Measurements from ENCODE around the gene PKLR.
"Not testable (repeated sequence)": the region's sequence is repeated elsewhere in the genome, so short reads cannot be mapped to it uniquely, and the experiment has no call there.

PKLR gene

DNA sequence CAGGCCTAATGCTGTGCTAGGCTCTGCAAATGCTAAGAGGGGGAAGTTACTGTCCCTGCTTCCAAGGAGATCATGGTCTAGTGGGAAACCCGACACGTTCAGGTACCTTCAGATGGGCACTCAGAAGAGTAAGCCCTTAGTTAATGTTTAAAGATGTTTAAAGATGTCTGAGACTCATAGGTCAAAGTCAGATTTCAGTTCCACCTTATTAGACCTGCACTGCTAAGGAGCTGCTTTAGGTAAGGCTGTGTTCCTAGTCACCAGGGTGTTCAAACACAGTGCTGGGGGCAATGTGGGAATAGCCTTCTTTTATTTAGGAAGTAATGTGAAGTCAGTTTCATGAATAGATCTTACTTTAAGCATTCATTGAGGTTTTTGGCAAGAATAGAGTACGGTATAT, 15.7 kb upstream of the PKLR start:
- FAIRE-seq = no peak

DNA sequence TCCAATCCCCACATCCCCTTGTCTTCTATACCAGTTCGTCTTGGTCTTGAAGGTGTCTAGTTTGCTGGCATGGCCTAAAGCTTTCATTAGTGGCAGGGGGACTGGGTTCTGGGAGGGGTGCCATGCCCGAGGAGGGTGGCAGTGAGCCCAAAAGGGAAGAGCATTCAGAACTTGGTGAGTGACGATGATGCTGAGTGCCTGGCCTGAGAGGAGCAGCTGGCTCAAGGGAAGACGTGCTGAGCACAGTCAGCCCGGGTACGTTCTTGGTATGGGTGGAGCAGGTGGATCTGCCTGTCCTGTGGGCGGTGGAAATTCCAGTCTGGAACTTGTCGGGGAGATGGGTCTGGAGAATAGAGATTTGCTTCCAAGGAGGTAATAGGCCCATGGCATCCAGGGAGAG, 12.0 kb upstream of the PKLR start:
- FAIRE-seq = no peak

DNA sequence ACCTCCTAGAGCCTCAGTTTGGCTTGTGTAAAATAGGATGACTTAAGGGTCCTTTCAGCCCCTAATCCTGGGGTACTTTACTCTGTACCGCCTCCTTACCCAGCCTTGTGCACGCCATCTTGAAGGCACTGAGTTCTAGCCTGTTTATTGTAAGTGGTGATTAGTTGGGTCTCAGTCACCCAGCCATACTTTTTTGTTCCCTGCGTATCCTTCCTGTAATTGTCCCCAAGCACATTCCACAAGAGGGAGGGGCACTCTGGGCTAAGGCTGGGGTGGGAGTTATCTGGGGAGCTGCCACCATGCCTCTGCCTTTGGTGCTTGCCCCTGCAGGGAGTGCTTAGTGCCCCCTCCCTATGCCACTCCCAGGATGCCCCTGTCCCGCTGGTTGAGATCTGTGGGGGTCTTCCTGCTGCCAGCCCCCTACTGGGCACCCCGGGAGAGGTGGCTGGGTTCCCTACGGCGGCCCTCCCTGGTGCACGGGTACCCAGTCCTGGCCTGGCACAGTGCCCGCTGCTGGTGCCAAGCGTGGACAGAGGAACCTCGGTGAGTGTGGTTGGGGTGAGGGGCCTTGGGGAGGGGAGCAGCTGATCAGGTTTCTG, 8.3 kb upstream of the PKLR start:
- no peak for FAIRE-seq

DNA sequence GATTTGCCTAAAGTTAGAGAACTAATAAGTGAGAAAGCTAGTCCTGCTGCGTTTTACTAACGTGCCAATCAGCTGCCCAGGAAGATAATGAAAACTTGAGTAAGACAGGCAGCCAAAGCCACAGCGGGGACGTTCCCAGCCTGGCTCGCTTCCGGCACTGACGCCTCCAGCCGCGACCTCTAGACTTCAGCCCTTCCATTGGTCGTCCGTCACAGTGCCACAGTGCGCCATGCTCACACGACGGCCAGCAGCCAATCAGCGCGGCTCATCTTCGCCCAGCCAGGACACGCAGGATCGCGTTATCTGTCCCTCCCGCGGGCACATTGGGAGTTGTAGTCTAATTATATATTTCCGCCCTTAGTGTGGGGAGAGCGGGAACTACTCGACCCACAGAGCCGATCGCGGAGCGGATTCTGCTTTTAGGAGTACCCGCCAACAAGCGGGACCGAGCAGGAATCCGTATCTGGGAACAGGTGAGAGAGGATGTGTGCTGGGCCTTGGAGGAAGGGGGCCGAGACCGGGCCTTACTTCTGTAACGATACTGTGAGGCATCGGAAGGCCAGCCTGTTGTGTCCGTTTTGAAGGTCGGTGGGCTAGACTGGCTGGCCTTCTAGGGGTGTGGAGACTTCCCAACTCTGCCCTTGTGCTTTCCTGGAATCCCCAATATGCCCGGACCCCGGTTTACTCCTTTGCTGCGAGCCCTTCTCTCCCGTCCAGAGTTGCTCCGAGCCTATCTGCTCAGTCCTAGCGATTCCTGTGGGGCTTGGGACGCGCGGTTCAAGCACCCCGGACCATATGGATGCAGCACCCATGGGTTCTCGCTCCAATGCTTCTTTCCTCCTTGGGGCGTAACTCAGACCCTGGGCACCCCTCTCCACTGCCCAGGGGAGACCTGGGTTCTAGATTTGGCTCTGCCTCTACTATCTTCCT, 7.5 kb upstream of the PKLR start, which contains the start of gene FDPS:
Gene FDPS, plus strand, starts transcription at position 374 of the 930 bp plus-strand sequence. CDS start 924 bp downstream, outside the sequence.
- peak; percentile 57 for FAIRE-seq

DNA sequence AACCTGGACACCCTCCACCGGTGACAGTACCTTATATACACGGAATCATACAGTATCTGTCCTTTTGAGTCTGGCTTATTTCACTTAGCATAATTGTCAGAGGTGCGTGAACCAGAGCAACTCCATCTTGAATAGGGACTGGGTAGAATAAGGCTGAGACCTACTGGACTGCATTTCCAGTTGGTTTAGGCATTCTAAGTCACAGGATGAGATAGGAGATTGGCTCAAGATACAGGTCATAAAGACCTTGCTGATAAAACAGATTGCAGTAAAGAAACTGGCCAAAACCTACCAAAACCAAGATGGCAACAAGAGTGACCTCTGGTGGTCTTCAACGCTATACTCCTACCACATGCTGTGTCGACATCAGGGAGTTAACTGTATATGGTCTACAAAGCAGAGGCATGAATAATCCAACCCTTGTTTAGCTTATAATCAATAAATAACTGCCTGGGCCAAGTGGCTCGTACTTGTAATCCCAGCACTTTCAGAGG, 6.1 kb upstream of the PKLR start:
- FAIRE-seq = no peak

DNA sequence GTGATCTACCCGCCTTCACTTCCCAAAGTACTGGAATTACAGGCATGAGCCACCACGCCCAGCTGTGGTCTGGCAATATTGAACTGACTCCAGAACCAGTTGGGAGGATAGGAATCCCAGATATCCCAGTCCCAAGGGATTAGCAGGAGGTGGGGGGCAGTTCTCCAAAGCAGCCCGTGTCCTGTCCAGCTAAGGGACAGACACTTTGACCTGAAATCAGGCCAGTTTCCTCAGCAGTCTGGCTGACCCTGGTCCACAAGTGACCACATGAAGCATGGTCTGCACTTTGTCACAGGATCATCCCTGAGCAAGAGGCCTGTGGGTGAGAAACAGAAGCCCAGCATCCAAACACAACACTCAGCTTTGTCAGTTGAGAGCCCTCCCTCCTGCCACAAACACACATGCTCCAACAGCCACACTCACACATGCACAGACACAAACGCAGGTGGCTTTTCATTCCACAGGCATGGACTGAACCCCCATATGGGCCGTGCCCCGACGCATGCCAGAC, 4.7 kb upstream of the PKLR start:
- FAIRE-seq = no peak

DNA sequence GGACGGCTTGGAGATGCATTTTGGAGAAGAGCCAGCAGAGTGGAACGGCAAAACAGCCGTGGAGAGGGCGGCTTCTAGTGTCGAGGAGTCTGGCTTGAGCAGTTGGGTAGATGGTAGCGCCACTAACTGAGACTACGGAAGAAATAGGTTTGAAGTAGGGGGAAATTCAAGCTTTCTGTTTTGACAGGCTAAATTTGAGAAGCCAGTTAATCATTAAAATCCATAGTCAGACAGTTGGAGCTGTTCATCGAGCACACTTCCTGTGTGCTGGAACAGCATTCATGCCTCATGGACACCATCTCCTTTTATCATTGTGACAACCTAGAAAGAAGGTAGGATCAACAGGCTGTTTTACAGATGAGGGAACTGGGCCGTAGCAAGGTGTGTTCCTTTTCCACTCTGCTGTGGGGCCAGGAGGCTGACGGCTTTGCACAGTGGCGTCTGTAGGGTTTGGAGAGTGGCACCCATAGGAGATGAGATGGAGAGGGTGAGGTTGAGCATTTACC, 3.4 kb upstream of the PKLR start:
- no peak for FAIRE-seq

DNA sequence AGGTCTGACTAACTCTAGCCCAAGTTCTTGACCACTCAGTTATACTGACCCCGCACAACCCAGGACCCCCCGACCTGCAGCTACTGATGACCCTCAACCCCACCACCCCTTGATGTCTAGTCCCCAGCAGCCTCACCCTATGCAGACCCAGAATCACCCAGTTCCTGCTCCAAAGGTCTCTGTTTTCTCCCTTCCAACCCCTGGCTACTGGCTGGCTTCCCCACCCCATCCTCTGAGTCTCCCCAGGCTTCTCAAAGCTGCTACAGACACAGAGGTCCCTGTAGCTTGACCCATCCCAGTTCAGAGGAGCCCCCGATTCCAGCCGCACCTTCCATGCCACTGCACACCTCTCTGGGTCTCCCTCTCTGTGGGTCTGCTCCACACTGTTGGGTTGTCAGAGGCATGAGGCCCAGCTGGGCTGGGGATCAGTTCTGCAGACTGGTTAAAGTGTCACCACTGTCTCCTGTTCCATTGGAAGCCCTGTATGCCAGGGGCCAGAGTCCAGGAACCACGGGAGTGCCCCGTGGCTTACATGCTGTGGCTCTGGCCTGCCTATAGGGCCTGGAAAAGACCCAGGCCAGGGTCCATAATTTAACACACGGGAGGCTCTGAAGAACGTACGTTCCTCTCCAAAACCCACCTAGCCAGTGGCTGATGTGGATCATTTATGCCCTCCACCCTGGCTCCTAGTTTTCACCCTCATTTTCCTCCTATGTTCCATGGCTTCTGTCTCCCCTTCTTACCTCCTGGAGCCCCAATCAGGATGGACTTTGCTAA, 497 bp downstream of the PKLR start:
- FAIRE-seq = no peak

DNA sequence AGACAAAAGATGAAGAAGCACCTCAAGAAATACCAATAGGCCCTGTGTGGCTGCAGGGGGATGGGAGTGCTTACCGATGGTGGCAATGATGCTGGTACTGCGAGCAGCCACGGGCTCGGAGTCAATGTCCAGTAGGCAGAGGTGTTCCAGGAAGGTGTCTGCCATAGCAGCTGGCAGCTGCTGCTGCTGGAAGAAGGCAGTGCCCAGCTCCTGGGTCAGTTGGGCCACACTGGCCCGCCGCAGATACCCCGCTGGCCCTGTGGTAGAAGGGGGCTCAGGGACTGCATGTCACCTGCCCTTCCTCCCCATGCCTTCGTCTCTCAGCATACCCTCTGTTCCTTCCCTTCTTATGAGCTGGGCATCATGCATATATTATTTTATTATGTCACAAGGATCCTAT, 1.2 kb downstream of the PKLR start:
- no peak for FAIRE-seq

DNA sequence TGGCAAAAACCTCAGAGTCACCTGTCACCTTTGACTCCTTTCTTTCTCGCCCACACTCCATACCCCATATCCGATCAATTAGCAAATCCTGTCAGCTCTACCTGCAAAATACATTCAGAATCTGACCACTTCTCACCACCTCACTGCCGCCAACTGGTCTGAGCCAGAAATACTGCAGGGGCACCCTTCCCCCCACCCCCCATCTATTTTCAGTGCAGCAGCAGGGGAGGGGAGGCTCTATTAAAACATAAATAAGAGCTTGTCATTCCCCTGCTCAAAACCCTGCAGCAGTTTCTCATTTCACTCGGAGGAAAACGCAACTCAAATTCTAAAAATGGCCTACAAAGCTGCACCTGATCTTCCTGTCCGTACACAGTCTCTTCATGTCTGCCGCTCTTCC, 3.9 kb downstream of the PKLR start:
- FAIRE-seq = no peak

DNA sequence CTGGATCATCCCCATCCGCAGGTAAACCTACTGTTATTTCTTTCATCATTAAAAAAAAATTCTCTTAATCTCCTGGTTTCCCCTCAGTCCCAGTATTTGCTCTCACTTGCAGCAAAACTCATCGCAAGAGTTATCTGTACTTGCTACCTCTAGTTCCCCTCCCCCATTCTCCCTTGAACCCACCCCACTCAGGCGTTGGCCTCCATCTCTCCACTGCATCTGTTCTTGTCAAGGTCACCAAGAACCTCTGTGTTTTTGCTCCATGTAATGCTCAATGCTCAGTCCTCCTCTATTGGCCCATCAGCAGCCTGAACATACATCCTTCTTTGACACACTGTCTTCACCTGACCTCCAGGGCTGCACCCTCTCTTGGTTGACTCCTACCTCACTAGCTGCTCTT, 4.6 kb downstream of the PKLR start:
- no peak for FAIRE-seq

DNA sequence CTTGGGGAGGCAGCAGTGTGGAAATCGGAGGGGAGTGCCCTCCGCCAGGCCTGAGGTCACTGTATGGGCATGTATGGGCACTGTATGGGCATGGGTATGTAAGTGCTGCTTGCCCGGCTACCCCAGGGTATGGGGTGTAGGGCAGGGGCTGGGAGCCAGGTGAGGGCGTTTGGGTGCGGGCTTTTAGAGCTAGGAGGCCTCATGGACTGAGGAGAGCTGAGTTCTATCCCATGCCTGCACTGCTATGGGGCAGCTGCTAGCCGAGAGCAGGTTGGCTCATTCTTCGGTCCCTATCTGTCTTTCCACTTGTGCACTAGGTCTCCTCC, 5.3 kb downstream of the PKLR start:
- no peak for FAIRE-seq

DNA sequence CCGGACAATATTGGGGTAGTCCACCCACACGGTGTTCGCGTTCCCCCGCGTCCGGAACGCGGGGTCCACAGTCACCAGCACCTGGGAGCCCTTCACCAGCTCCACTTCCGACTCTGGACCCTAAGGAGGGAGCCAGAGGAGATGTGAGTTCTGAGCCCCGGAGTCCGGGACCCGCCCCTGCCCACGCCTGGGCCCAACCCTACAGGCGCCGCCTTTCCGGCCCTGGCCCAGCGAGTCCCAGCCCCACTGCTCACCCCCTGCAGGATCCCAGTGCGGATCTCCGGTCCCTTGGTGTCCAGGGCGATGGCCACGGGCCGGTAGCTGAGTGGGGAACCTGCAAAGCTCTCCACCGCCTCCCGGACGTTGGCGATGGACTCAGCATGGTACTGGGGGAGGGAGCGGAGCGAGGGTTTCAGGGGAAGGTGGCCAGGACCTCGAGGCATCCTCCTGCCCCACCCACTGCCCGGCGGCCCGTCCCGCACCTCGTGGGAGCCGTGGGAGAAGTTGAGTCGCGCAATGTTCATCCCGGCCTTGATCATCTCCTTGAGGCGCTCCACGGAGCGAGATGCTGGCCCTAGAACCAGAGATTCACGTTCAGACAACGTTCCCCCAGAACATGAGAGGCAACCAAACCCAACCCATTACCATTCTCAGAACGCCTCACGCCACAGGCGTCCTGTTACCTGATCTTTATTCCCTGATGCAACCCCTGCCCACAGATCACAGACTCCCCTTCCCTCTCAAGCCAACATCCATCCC, 5.9 kb downstream of the PKLR start:
- no peak for FAIRE-seq

DNA sequence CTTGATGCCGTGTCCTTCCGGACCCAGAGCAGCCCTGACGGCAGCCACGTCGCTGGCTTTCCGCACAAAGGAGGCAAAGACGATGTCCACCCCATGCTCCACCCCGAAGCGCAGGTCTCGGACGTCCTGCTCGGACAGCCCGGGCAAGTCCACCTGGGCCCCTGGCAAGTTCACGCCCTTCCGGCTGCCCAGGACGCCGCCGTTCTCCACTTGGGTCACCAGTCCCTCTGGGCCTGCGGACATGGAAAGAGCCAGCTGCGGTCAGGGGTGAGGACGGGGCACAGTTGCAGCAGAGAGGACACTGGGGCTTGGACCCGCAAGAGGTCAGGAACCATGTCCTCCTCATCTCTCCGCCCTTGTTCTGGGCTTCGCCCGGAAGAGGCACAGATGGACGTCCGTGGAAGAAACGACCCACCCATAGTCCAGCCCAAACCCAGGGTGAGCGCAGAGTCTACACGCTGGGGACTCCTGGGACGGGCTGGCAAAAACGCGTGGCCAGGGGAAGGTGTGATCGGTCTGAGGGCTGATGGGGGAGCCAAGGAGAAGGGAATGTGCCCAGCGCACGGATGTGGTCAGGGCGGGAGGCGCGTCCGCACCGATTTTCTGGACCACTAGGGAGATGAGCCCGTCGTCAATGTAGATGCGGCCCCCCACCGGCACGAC, 6.6 kb downstream of the PKLR start:
- FAIRE-seq = no peak

DNA sequence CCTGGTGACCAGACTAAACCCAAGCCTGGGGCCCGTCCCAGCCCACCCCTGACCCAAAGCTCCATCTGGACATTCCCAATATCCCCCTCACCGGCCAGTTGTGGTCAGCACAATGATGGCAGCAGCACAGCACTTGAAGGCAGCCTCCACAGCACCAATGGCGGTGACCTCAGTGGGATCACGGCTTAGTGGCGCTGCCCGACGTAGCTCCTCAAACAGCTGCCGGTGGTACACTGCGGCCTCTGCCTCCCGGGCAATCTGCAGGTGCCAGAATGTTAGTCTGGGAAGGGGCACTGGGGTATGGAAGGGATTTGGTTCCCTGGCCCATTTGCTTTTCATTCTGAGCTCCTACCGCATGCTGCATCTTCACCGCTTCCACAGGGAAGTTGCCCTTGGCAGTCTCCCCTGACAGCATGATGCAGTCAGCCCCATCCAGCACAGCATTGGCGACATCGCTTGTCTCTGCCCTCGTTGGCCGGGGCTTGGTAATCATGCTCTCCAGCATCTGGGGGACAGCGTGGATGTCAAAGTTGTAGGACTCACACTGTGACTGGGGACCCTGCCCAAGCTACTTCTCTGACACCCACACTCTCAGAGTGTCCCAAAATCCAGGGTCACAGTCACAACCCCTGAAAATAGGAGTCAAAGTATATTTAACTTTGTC, 8.0 kb downstream of the PKLR start:
- FAIRE-seq = no peak

DNA sequence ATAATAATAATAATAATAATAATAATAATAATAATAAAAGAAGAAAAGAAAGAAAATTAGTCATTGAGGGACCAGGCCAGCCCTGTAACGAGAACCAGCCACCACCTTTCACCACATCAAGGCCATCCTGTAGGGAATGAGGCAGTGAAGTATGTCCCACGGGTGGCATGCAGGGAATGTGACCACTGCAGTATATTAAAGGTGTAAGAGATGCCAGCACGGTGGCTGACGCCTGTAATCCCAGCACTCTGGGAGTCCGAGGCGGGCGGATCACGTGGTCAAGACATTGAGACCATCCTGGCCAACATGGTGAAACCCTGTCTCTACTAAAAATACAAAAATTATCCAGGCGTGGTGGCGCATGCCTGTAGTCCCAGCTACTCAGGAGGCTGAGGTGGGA, 10.2 kb downstream of the PKLR start:
- not testable (repeated sequence) for FAIRE-seq

DNA sequence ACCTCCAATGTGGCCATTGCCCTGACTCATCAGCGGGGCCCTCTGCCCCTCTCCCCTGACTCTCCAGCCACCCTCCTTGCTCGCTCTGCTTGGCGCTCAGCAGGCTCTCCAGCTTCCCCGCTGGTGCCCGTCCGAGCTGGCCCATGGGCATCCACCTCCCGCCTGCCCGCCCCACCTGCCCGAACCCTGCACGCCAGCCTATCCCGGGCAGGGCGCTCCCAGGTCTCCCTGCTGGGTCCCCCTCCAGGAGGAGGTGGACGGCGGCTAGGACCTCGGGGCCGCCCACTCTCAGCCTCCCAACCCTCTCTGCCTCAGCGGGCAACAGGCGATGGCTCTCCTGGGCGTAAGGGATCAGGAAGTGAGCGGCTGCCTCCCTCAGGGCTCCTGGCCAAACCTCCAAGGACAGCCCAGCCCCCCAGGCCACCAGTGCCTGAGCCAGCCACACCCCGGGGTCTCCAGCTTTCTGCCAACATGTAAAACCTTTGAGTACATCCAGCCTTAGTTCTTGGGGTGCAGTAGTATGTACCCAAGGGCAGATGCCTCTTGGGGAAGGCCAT, 13.2 kb downstream of the PKLR start:
- no peak for FAIRE-seq

DNA sequence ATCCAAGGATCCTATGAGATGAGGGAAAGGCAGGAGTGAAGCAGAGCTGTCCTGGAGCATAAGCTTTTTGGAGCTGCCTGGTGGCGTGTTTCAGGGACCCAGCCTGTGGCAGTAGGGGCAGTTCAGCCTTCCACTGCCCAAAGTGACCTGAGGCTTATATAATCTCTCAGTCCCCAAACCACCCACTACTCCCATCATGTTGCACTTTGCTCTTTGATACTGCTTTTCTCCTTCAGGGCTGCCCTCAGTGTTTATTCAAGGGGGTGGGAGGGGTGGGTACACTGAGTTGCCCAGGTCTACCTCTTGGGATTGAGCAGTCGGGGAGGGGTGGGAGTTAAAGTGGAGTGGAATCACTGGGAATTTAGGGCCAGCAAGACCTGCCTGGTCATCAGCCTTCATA, 14.7 kb downstream of the PKLR start:
- FAIRE-seq = no peak

DNA sequence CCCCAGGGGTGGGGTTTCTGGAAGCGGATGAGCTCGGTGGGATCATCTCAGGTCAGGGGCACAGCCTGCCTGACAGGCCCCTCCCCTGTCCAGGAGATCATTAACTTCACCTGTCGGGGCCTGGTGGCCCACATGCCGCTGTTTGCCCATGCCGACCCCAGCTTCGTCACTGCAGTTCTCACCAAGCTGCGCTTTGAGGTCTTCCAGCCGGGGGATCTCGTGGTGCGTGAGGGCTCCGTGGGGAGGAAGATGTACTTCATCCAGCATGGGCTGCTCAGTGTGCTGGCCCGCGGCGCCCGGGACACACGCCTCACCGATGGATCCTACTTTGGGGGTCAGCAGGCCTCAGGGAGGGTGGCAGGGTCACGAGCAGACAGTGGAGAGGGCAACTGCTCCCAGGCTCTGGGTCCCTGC, 15.6 kb downstream of the PKLR start:
- no peak for FAIRE-seq

DNA sequence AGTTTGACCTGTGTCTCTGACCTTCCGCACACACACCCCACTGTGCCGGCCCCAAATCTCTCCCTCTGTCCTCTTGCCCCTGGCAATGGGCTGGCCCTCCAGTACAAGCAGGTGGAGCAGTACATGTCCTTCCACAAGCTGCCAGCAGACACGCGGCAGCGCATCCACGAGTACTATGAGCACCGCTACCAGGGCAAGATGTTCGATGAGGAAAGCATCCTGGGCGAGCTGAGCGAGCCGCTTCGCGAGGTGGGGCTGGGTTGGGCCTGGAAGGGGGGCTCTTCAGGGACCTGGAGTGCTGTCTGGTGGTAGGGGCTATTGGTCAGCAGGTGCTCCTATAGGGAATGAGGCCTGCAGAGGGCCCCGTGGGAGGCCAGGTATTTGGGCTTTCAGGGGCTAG, 16.2 kb downstream of the PKLR start:
- FAIRE-seq = no peak

DNA sequence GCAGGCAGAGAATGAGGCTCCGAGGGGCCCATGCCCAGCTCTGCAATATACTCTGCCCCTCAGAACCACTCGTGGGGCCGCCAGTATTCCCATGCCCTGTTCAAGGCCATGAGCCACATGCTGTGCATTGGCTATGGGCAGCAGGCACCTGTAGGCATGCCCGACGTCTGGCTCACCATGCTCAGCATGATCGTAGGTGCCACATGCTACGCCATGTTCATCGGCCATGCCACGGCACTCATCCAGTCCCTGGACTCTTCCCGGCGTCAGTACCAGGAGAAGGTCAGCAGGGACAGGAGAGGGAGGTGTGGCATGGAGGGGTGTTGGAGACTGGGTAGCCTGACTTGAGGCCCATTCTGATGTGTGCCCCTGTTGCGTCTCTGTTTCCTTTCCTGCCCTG, 16.8 kb downstream of the PKLR start:
- FAIRE-seq = no peak
